WTC11 (cell line): ENCODE measurements around the gene GGTLC2. TPM values are rescaled to one million over a fixed set of nuclear protein-coding genes. Genes with fewer than 3 reads are reported as not detected.

ENCODE experiments used
- ATAC-seq: fragments of 200-7000 bp; cut with Tn5 transposase; 2 replicates; pipeline ENCODE4 v1.10.0; 2021; ENCODE audit warnings: mild to moderate bottlenecking, moderate library complexity
- CTCF ChIA-PET: fragments of 300-600 bp; sonication (Branson Sonifier 250); formaldehyde crosslinking; loops from one replicate; lab custom pipeline; 2021; ENCODE audit warnings: antibody characterized with exemption; lab: Charles Lee
- POLR2A ChIA-PET: fragments of 350-600 bp; sonication (Branson Sonifier 250); formaldehyde crosslinking; loops from one replicate; lab custom pipeline; 2021; ENCODE audit warnings: antibody characterized with exemption; lab: Charles Lee
- DNase-seq: peaks from one replicate; pipeline ENCODE4 v3.0.0; 2021; ENCODE audit warnings: low spot score
- H3K27ac Mint-ChIP-seq: 2 replicates; pipeline ENCODE4 v1.8.0; 2021; ENCODE audit warnings: mixed read lengths
- H3K27me3 Mint-ChIP-seq: 2 replicates; pipeline ENCODE4 v1.8.0; 2021; ENCODE audit warnings: low read depth, mild to moderate bottlenecking, moderate library complexity, mixed read lengths
- H3K36me3 Mint-ChIP-seq: 2 replicates; pipeline ENCODE4 v1.8.0; 2021; ENCODE audit warnings: mixed read lengths
- H3K4me1 Mint-ChIP-seq: 2 replicates; pipeline ENCODE4 v1.8.0; 2022; ENCODE audit warnings: mixed read lengths
- H3K4me3 Mint-ChIP-seq: 2 replicates; pipeline ENCODE4 v1.8.0; 2021; ENCODE audit warnings: mild to moderate bottlenecking, moderate library complexity, mixed read lengths
- H3K9me3 Mint-ChIP-seq: 2 replicates; pipeline ENCODE4 v1.8.0; 2021; ENCODE audit warnings: mixed read lengths
- CREB1 ChIP-seq: sonication (generic); formaldehyde crosslinking; IDR thresholded peaks from 2 replicates; pipeline ENCODE4 v1.8.0; 2023; ENCODE audit warnings: mild to moderate bottlenecking, missing genetic modification reagents
- GABPB1 ChIP-seq: sonication (generic); formaldehyde crosslinking; IDR thresholded peaks from 2 replicates; pipeline ENCODE4 v1.8.1; 2023; ENCODE audit warnings: mild to moderate bottlenecking, missing genetic modification reagents
- HMGA2 ChIP-seq: fragments of 250-450 bp; sonication (Bioruptor Pico); IDR thresholded peaks from 2 replicates; pipeline ENCODE4 v1.4.0; 2021; ENCODE audit warnings: mild to moderate bottlenecking, moderate library complexity
- JUN ChIP-seq: sonication (generic); formaldehyde crosslinking; IDR thresholded peaks from 2 replicates; pipeline ENCODE4 v1.8.0; 2023; ENCODE audit warnings: mild to moderate bottlenecking, missing genetic modification reagents
- KAT7 ChIP-seq: sonication (generic); formaldehyde crosslinking; IDR thresholded peaks from 2 replicates; pipeline ENCODE4 v1.8.1; 2023; ENCODE audit warnings: missing genetic modification reagents, mild to moderate bottlenecking, borderline replicate concordance
- MXD4 ChIP-seq: fragments of 250-450 bp; sonication (Bioruptor Pico); IDR thresholded peaks from 2 replicates; pipeline ENCODE4 v1.8.0; 2021; ENCODE audit warnings: mild to moderate bottlenecking, moderate library complexity, borderline replicate concordance
- NR1H2 ChIP-seq: sonication (generic); formaldehyde crosslinking; IDR thresholded peaks from 2 replicates; pipeline ENCODE4 v1.9.0; 2021; ENCODE audit warnings: mild to moderate bottlenecking, moderate library complexity, missing genetic modification reagents
- NR3C1 ChIP-seq: sonication (generic); formaldehyde crosslinking; conservative IDR thresholded peaks from 2 replicates; pipeline ENCODE4 v1.8.1; 2023; ENCODE audit warnings: low read depth, mild to moderate bottlenecking, missing genetic modification reagents
- OVOL2 ChIP-seq: fragments of 250-450 bp; sonication (Bioruptor Pico); IDR thresholded peaks from 2 replicates; pipeline ENCODE4 v1.9.0; 2021; ENCODE audit warnings: mild to moderate bottlenecking, borderline replicate concordance
- PRRX2 ChIP-seq: fragments of 250-450 bp; sonication (Bioruptor Pico); IDR thresholded peaks from 2 replicates; pipeline ENCODE4 v1.8.0; 2021; ENCODE audit warnings: mild to moderate bottlenecking
- RELA ChIP-seq: sonication (generic); formaldehyde crosslinking; IDR thresholded peaks from 2 replicates; pipeline ENCODE4 v1.8.1; 2022; ENCODE audit warnings: missing genetic modification reagents, mild to moderate bottlenecking, borderline replicate concordance
- ZNF121 ChIP-seq: sonication (generic); formaldehyde crosslinking; IDR thresholded peaks from 2 replicates; pipeline ENCODE4 v1.8.0; 2023; ENCODE audit warnings: missing genetic modification reagents
- total RNA-seq: library from RNA; stranded (reverse); gene quantifications from 3 replicates; pipeline ENCODE4 v1.2.3, GENCODE V29; 2021
- TF ChIP-seq, protein P1 (sequence below): sonication (generic); formaldehyde crosslinking; IDR thresholded peaks from 2 replicates; pipeline ENCODE4 v1.8.1; 2022; ENCODE audit warnings: low read depth, missing genetic modification reagents, borderline replicate concordance
- TF ChIP-seq, protein P2 (sequence below): sonication (generic); formaldehyde crosslinking; IDR thresholded peaks from 2 replicates; pipeline ENCODE4 v1.8.0; 2022; ENCODE audit warnings: mild to moderate bottlenecking, missing genetic modification reagents
- TF ChIP-seq, protein P3 (sequence below): fragments of 250-450 bp; sonication (Bioruptor Pico); IDR thresholded peaks from 2 replicates; pipeline ENCODE4 v1.9.0; 2021; ENCODE audit warnings: mild to moderate bottlenecking, borderline replicate concordance
- TF ChIP-seq, protein P4 (sequence below): sonication (generic); formaldehyde crosslinking; conservative IDR thresholded peaks from 2 replicates; pipeline ENCODE4 v1.8.1; 2023; ENCODE audit warnings: mild to moderate bottlenecking, low read depth, missing genetic modification reagents, moderate library complexity

GGTLC2 gene
- total RNA-seq, 1 experiment from 2014 or later: not detected

DNA sequence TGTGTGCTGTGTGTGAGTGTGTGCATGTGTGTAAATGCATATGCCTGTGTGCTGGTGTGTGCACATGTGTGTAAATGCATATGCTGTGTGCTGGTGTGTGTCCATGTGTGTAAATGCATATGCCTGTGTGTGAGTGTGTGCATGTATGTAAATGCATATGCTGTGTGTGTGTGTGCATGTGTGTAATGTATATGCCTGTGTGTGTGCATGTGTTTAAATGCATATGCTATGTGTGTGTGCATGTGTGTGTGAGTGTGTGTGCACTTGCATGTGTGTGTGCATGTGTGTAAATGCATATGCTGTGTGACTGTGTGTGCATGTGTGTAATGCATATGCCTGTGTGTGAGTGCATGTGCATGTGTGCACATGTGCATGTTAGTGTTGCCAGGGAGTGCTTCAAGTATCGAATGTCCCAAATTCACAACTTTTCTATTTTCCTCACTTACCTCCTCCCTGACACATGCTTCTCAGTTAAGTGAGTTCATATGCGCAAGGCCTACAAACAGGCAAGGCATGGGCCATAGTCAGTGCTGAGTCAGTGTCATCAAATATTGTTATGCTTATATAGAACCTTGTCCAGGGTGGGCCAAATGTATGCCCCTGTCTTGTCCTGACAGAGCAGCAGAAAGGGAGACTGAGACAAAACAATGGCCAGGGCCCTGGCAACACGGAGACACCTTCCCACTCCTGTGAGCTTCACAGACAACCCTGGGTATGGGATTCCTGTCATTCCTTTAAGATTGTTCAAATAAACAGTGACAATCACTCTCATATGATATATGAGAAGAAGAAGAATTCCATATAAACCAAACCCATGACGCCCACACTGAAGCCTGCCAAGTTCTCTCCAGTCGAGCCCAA lies 38.6 kb downstream of the GGTLC2 start:
- ChIA-PET CTCF (interaction anchor here (3.8 to 4.3 kb wide), 2 partner anchors 16 to 27 kb away, joined by 25 to 61 read pairs; no protein-coding TSS in a partner anchor), POLR2A (no interaction called here)
- TF ChIP-seq KAT7 (no peak), ZNF121 (CRISPR knock-in tag) (no peak), RELA (no peak), PRRX2 (CRISPR knock-in tag) (no peak), CREB1 (CRISPR knock-in tag) (no peak), JUN (CRISPR knock-in tag) (no peak), GABPB1 (no peak), HMGA2 (CRISPR knock-in tag) (no peak), MXD4 (CRISPR knock-in tag) (no peak), NR3C1 (CRISPR knock-in tag) (no peak), OVOL2 (CRISPR knock-in tag) (no peak), NR1H2 (no peak)
- TF ChIP-seq, protein P1, sequence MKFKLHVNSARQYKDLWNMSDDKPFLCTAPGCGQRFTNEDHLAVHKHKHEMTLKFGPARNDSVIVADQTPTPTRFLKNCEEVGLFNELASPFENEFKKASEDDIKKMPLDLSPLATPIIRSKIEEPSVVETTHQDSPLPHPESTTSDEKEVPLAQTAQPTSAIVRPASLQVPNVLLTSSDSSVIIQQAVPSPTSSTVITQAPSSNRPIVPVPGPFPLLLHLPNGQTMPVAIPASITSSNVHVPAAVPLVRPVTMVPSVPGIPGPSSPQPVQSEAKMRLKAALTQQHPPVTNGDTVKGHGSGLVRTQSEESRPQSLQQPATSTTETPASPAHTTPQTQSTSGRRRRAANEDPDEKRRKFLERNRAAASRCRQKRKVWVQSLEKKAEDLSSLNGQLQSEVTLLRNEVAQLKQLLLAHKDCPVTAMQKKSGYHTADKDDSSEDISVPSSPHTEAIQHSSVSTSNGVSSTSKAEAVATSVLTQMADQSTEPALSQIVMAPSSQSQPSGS (CRISPR knock-in tag): no peak
- TF ChIP-seq, protein P2, sequence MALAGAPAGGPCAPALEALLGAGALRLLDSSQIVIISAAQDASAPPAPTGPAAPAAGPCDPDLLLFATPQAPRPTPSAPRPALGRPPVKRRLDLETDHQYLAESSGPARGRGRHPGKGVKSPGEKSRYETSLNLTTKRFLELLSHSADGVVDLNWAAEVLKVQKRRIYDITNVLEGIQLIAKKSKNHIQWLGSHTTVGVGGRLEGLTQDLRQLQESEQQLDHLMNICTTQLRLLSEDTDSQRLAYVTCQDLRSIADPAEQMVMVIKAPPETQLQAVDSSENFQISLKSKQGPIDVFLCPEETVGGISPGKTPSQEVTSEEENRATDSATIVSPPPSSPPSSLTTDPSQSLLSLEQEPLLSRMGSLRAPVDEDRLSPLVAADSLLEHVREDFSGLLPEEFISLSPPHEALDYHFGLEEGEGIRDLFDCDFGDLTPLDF (CRISPR knock-in tag): no peak
- TF ChIP-seq, protein P3, sequence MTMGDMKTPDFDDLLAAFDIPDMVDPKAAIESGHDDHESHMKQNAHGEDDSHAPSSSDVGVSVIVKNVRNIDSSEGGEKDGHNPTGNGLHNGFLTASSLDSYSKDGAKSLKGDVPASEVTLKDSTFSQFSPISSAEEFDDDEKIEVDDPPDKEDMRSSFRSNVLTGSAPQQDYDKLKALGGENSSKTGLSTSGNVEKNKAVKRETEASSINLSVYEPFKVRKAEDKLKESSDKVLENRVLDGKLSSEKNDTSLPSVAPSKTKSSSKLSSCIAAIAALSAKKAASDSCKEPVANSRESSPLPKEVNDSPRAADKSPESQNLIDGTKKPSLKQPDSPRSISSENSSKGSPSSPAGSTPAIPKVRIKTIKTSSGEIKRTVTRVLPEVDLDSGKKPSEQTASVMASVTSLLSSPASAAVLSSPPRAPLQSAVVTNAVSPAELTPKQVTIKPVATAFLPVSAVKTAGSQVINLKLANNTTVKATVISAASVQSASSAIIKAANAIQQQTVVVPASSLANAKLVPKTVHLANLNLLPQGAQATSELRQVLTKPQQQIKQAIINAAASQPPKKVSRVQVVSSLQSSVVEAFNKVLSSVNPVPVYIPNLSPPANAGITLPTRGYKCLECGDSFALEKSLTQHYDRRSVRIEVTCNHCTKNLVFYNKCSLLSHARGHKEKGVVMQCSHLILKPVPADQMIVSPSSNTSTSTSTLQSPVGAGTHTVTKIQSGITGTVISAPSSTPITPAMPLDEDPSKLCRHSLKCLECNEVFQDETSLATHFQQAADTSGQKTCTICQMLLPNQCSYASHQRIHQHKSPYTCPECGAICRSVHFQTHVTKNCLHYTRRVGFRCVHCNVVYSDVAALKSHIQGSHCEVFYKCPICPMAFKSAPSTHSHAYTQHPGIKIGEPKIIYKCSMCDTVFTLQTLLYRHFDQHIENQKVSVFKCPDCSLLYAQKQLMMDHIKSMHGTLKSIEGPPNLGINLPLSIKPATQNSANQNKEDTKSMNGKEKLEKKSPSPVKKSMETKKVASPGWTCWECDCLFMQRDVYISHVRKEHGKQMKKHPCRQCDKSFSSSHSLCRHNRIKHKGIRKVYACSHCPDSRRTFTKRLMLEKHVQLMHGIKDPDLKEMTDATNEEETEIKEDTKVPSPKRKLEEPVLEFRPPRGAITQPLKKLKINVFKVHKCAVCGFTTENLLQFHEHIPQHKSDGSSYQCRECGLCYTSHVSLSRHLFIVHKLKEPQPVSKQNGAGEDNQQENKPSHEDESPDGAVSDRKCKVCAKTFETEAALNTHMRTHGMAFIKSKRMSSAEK (CRISPR knock-in tag): no peak
- TF ChIP-seq, protein P4, sequence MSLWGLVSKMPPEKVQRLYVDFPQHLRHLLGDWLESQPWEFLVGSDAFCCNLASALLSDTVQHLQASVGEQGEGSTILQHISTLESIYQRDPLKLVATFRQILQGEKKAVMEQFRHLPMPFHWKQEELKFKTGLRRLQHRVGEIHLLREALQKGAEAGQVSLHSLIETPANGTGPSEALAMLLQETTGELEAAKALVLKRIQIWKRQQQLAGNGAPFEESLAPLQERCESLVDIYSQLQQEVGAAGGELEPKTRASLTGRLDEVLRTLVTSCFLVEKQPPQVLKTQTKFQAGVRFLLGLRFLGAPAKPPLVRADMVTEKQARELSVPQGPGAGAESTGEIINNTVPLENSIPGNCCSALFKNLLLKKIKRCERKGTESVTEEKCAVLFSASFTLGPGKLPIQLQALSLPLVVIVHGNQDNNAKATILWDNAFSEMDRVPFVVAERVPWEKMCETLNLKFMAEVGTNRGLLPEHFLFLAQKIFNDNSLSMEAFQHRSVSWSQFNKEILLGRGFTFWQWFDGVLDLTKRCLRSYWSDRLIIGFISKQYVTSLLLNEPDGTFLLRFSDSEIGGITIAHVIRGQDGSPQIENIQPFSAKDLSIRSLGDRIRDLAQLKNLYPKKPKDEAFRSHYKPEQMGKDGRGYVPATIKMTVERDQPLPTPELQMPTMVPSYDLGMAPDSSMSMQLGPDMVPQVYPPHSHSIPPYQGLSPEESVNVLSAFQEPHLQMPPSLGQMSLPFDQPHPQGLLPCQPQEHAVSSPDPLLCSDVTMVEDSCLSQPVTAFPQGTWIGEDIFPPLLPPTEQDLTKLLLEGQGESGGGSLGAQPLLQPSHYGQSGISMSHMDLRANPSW (CRISPR knock-in tag): no peak
- ATAC-seq (no peak), DNase-seq (no peak)
- Mint-ChIP-seq H3K4me1 (no peaks in the 10 kb centered on the region), H3K9me3 (peaks cover 14% of the 10 kb centered on the region), H3K36me3 (no peaks in the 10 kb centered on the region), H3K27ac (no peak overlapping the region), H3K4me3 (no peak overlapping the region), H3K27me3 (peaks cover 97% of the 10 kb centered on the region)
